ENCODE results near the gene VASH1.

GRCh38 chr14:76776428-76777251, 15.4 kb downstream of the VASH1 start:
- TF ChIP-seq CTCF (IDR thresholded peaks at IDR 0.05; ENCODE audit: insufficient read depth, low read length, poor library complexity, severe bottlenecking) (no peak), EZH2phosphoT487 (conservative IDR thresholded peaks at IDR 0.05; ENCODE audit: low read length) (no peak)

Measured in SU-DHL-6 (cell line).